Epithelial cell of esophagus (primary cell): ENCODE data around the gene ARMC7.
"Not testable (repeated sequence)": the region's sequence is repeated elsewhere in the genome, so short reads cannot be mapped to it uniquely, and the experiment has no call there.

ENCODE experiments used
- DNase-seq: peaks from one replicate; pipeline ENCODE4 v3.0.0; 2010; ENCODE audit warnings: low read depth
- H3K4me3 ChIP-seq: 2 replicates; pipeline ENCODE4 v1.5.1; 2011; ENCODE audit warnings: mild to moderate bottlenecking, low read length, control low read depth
- CTCF ChIP-seq: IDR thresholded peaks from 2 replicates; pipeline ENCODE4 v1.5.1; 2011; ENCODE audit warnings: low read depth, mild to moderate bottlenecking, low read length, control low read depth, inconsistent platforms; ENCODE audit not compliant: insufficient read depth; ENCODE audit errors: missing control alignments

The ARMC7 gene

GRCh38 chr17:75133001-75133400 is 23.2 kb downstream of the ARMC7 start:
- no peak for DNase-seq
- TF ChIP-seq CTCF = no peak

GRCh38 chr17:75133607-75134347 is 24.0 kb downstream of the ARMC7 start:
- DNase-seq = peak; percentile 71
- not testable (repeated sequence) for H3K4me3 ChIP-seq

More at GRCh38 chr17:75133001-75133400, 23.2 kb downstream of the ARMC7 start:
- no peak overlapping the region for H3K4me3 ChIP-seq

GRCh38 chr17:75135452-75135851 is 25.7 kb downstream of the ARMC7 start:
- TF ChIP-seq CTCF = no peak
- no peak overlapping the region for H3K4me3 ChIP-seq
- peak; percentile 47 for DNase-seq

GRCh38 chr17:75135946-75136345 is 26.2 kb downstream of the ARMC7 start:
- H3K4me3 ChIP-seq = no peak overlapping the region
- peak; percentile 51 for TF ChIP-seq CTCF
- DNase-seq = peak; percentile 66

- H3K4me3 ChIP-seq, DNase-seq: not testable (repeated sequence)
Observed at GRCh38 chr17:75137762-75138161, 28.0 kb downstream of the ARMC7 start.

- DNase-seq = no peak
- no peak overlapping the region for H3K4me3 ChIP-seq
- TF ChIP-seq CTCF = no peak
Observed at GRCh38 chr17:75138519-75138918, 28.8 kb downstream of the ARMC7 start.

- no peak for DNase-seq
- no peak overlapping the region for H3K4me3 ChIP-seq
- no peak for TF ChIP-seq CTCF
Observed at GRCh38 chr17:75142236-75142971, 32.6 kb downstream of the ARMC7 start.
